SH-SY5Y (cell line): Measurements from ENCODE around the gene LMAN2.

Experiments
- GATA2 ChIP-seq: IDR thresholded peaks from 2 replicates; pipeline ENCODE4 v1.6.1; 2011; ENCODE audit warnings: mild to moderate bottlenecking, low read depth, low read length
- GATA3 ChIP-seq: IDR thresholded peaks from 2 replicates; pipeline ENCODE4 v1.6.1; 2011; ENCODE audit warnings: low read depth, mild to moderate bottlenecking, low read length, moderate library complexity

DNA sequence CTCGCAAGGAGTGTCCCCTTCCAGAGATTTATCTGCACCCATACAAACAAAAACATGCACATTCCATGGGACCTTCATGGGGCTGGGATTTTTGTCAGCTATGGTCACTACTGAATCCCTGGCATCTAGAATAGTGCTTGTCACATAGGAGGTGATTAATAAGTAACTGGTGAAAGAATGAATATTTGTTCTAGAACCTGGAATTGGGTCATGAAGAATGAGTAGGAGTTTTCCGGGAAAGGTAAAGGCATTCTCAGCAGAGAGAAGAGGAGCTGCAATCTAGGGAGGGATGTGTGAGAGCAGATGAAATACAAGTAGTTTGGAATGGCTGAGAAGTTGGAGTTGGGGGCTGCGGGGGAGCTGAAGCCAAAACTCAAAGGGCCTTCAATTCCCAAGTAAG is 2.8 kb upstream of the LMAN2 start:
- no peak for TF ChIP-seq GATA2
- no peak for TF ChIP-seq GATA3
